ENCODE results near the gene NSD1.

NSD1 gene

GRCh38 chr5:177319913-177320588 lies 186.5 kb downstream of the NSD1 start:
- Histone ChIP-seq H3K9me3 (ENCODE audit: control insufficient read depth, insufficient read depth, low read length) (no peaks in the 10 kb centered on the region), H3K36me3 (ENCODE audit: control insufficient read depth, insufficient read depth, low read length) (no peaks in the 10 kb centered on the region), H3K9ac (ENCODE audit: low read depth, low read length) (no peak overlapping the region), H3K27ac (ENCODE audit: low read depth, low read length) (no peak overlapping the region), H3K27me3 (ENCODE audit: control insufficient read depth, insufficient read depth, low read length) (no peaks in the 10 kb centered on the region), H3K4me3 (ENCODE audit: low read depth, low read length) (no peak overlapping the region), H3K4me1 (ENCODE audit: control insufficient read depth, insufficient read depth, low read length) (peaks cover 7% of the 10 kb centered on the region)

- Histone ChIP-seq H3K27ac (ENCODE audit: low read depth, low read length) (no peak overlapping the region), H3K9ac (ENCODE audit: low read depth, low read length) (no peak overlapping the region), H3K36me3 (ENCODE audit: control insufficient read depth, insufficient read depth, low read length) (no peaks in the 10 kb centered on the region), H3K9me3 (ENCODE audit: control insufficient read depth, insufficient read depth, low read length) (no peaks in the 10 kb centered on the region), H3K4me1 (ENCODE audit: control insufficient read depth, insufficient read depth, low read length) (peaks cover 15% of the 10 kb centered on the region), H3K4me3 (ENCODE audit: low read depth, low read length) (no peak overlapping the region), H3K27me3 (ENCODE audit: control insufficient read depth, insufficient read depth, low read length) (no peaks in the 10 kb centered on the region)
Observed at GRCh38 chr5:177320879-177321278, 187.3 kb downstream of the NSD1 start.

GRCh38 chr5:177325868-177326381 lies 192.4 kb downstream of the NSD1 start:
- peak overlapping the region; percentile 95 for H3K27ac ChIP-seq (ENCODE audit: low read depth, low read length)
- peak overlapping the region; percentile 72 for H3K9ac ChIP-seq (ENCODE audit: low read depth, low read length)
- no peaks in the 10 kb centered on the region for H3K27me3 ChIP-seq (ENCODE audit: control insufficient read depth, insufficient read depth, low read length)
- H3K4me3 ChIP-seq (ENCODE audit: low read depth, low read length): peak overlapping the region; percentile 30; the same call in 1 of the 2 replicates
- H3K4me1 ChIP-seq (ENCODE audit: control insufficient read depth, insufficient read depth, low read length): peaks cover 23% of the 10 kb centered on the region
- peaks cover 9% of the 10 kb centered on the region; the same call in 1 of the 2 replicates for H3K36me3 ChIP-seq (ENCODE audit: control insufficient read depth, insufficient read depth, low read length)
- no peaks in the 10 kb centered on the region for H3K9me3 ChIP-seq (ENCODE audit: control insufficient read depth, insufficient read depth, low read length)

DNA sequence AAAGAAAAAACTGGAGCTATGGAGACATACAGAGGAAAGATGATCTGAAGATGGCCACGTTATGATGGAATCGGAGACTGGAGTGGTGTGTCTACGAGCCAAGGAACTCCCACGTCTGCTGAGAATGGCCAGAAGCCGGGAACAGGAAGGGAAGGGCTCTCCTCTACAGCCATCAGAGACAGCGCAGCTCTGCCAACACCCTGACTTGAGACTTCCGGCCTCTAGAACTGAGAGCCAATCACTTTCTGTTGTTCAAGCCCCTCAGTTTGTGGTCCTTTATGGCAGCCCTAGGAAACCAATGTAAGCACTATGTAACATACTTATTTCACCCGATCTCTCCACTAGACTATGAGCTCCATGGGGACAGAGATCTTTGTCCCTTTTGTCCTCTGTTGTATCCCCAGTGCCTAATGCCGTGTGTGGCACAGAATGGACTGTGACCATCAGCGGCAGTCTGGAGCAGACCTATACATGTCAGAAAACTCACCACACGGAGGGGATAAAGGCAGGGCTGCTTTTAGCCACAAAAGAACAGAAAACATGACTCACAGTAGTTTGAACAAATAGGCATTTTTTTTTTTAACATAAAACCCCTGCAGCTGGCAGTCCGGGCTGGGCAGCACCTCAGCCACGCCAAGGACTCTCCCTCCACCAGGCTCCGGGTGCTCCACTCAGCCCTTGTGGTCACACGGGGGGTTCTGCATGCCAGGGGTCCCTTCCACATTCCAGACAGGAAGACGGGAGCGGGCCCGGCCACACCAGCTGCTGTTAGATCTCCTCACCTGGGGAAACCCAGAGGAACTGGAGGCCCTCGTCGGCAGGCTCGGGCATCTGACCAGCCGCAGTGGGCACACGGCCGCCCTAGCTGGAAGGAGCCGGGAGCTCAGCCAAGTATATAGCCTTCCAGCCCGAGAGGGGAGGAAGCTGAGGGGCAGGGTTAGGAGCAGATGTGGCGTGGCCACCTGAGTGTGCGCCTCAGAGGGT lies 194.3 kb downstream of the NSD1 start:
- Histone ChIP-seq H3K4me3 (ENCODE audit: low read depth, low read length) (no peak overlapping the region), H3K27me3 (ENCODE audit: control insufficient read depth, insufficient read depth, low read length) (no peaks in the 10 kb centered on the region), H3K36me3 (ENCODE audit: control insufficient read depth, insufficient read depth, low read length) (peaks cover 23% of the 10 kb centered on the region), H3K9me3 (ENCODE audit: control insufficient read depth, insufficient read depth, low read length) (no peaks in the 10 kb centered on the region), H3K27ac (ENCODE audit: low read depth, low read length) (peak overlapping the region; percentile 32), H3K9ac (ENCODE audit: low read depth, low read length) (no peak overlapping the region), H3K4me1 (ENCODE audit: control insufficient read depth, insufficient read depth, low read length) (peaks cover 23% of the 10 kb centered on the region)

DNA sequence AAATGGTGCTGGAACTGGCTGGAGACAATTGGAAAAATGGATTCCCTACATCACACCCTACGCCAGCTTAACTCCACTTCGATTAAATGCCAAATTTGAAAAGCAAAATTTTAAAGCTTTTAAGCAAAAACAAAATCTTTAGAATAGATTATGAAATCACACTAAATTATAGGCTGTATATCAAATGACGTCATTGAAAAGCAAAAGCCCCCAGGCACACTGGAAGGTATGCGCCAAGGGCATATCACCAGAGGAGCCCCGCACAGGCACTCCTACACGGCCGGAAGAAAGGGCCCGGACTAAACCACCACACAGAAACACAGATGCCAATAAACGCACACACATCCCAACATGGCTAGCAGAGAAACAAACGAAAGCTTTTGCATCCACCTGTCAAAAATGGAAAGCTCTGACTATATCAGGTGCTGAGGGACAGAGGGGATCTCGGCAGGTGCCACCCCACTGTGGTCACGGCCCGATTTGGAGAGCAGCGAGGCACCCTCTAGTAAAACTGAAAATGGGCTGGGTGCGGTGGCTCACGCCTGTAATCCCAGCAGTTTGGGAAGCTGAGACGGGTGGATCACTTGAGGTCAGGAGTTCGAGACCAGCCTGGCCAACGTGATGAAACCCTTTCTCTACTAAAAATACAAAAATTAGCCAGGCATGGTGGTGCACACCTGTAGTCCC lies 195.1 kb downstream of the NSD1 start:
- H3K27me3 ChIP-seq (ENCODE audit: control insufficient read depth, insufficient read depth, low read length): no peaks in the 10 kb centered on the region
- H3K4me3 ChIP-seq (ENCODE audit: low read depth, low read length): no peak overlapping the region
- no peak overlapping the region for H3K27ac ChIP-seq (ENCODE audit: low read depth, low read length)
- no peak overlapping the region for H3K9ac ChIP-seq (ENCODE audit: low read depth, low read length)
- peaks cover 32% of the 10 kb centered on the region for H3K36me3 ChIP-seq (ENCODE audit: control insufficient read depth, insufficient read depth, low read length)
- H3K4me1 ChIP-seq (ENCODE audit: control insufficient read depth, insufficient read depth, low read length): peaks cover 23% of the 10 kb centered on the region
- H3K9me3 ChIP-seq (ENCODE audit: control insufficient read depth, insufficient read depth, low read length): no peaks in the 10 kb centered on the region

DNA sequence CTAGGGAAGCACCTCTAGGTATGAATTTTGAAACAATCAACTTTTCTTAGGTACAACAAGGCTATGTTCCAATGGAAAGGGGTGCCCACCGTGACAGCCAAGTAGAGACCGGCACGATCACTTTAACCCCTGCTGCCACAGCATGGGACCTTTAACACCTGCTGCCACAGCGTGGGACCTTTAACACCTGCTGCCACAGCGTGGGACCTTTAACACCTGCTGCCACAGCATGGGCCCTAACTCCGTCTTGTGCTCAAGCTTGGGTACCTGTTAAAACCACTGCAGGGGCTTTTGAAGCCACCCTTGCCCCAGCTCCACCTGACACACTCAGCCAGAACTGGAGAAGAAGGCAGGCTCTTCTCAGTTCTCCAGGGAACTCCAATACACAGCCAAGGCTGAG lies 196.3 kb downstream of the NSD1 start:
- Histone ChIP-seq H3K9ac (ENCODE audit: low read depth, low read length) (no peak overlapping the region), H3K36me3 (ENCODE audit: control insufficient read depth, insufficient read depth, low read length) (peaks cover 44% of the 10 kb centered on the region), H3K4me1 (ENCODE audit: control insufficient read depth, insufficient read depth, low read length) (peaks cover 21% of the 10 kb centered on the region), H3K9me3 (ENCODE audit: control insufficient read depth, insufficient read depth, low read length) (no peaks in the 10 kb centered on the region), H3K4me3 (ENCODE audit: low read depth, low read length) (no peak overlapping the region), H3K27me3 (ENCODE audit: control insufficient read depth, insufficient read depth, low read length) (no peaks in the 10 kb centered on the region), H3K27ac (ENCODE audit: low read depth, low read length) (no peak overlapping the region)

GRCh38 chr5:177330991-177331842 lies 197.6 kb downstream of the NSD1 start:
- Histone ChIP-seq H3K4me3 (ENCODE audit: low read depth, low read length) (no peak overlapping the region), H3K27ac (ENCODE audit: low read depth, low read length) (no peak overlapping the region), H3K4me1 (ENCODE audit: control insufficient read depth, insufficient read depth, low read length) (peaks cover 8% of the 10 kb centered on the region), H3K9ac (ENCODE audit: low read depth, low read length) (no peak overlapping the region), H3K36me3 (ENCODE audit: control insufficient read depth, insufficient read depth, low read length) (peaks cover 57% of the 10 kb centered on the region), H3K27me3 (ENCODE audit: control insufficient read depth, insufficient read depth, low read length) (no peaks in the 10 kb centered on the region), H3K9me3 (ENCODE audit: control insufficient read depth, insufficient read depth, low read length) (no peaks in the 10 kb centered on the region)

- Histone ChIP-seq H3K9ac (ENCODE audit: low read depth, low read length) (no peak overlapping the region), H3K4me1 (ENCODE audit: control insufficient read depth, insufficient read depth, low read length) (peaks cover 7% of the 10 kb centered on the region; the same call in 1 of the 2 replicates), H3K27me3 (ENCODE audit: control insufficient read depth, insufficient read depth, low read length) (no peaks in the 10 kb centered on the region), H3K9me3 (ENCODE audit: control insufficient read depth, insufficient read depth, low read length) (no peaks in the 10 kb centered on the region), H3K27ac (ENCODE audit: low read depth, low read length) (no peak overlapping the region), H3K36me3 (ENCODE audit: control insufficient read depth, insufficient read depth, low read length) (peaks cover 65% of the 10 kb centered on the region), H3K4me3 (ENCODE audit: low read depth, low read length) (no peak overlapping the region)
Observed at GRCh38 chr5:177332031-177332895, 198.7 kb downstream of the NSD1 start.

DNA sequence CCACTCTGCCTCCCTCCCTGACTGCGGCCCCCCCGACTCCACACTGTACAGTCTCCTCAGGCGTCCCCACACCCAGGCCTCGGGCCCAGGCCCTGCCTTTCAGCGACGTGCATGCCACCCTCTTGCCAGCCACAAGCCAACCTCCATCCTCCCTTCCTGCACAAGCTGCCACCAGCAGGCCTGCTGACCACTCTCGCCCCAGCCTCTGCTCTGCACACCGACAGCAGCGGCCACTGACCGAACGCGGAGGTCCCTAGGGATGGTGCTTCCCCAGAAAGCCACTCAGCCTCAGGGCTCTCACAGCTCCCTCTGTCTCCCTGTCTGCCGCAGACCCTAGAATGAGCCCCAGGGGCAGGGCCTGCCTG lies 199.3 kb downstream of the NSD1 start:
- Histone ChIP-seq H3K4me3 (ENCODE audit: low read depth, low read length) (no peak overlapping the region), H3K36me3 (ENCODE audit: control insufficient read depth, insufficient read depth, low read length) (peaks cover 71% of the 10 kb centered on the region)

More for the DNA sequence above, 199.3 kb downstream of the NSD1 start:
- no peaks in the 10 kb centered on the region for H3K9me3 ChIP-seq (ENCODE audit: control insufficient read depth, insufficient read depth, low read length)
- H3K4me1 ChIP-seq (ENCODE audit: control insufficient read depth, insufficient read depth, low read length): peaks cover 3% of the 10 kb centered on the region; the same call in 1 of the 2 replicates
- no peak overlapping the region for H3K9ac ChIP-seq (ENCODE audit: low read depth, low read length)
- H3K27me3 ChIP-seq (ENCODE audit: control insufficient read depth, insufficient read depth, low read length): no peaks in the 10 kb centered on the region
- no peak overlapping the region for H3K27ac ChIP-seq (ENCODE audit: low read depth, low read length)

Data from HUES48 (cell line).